Anterior cingulate cortex (tissue), 58 donors: ENCODE results near the gene CKAP5.
"Not testable (repeated sequence)": the region's sequence is repeated elsewhere in the genome, so short reads cannot be mapped to it uniquely, and the experiment has no call there.

Experiments
- DNase-seq, 58 donors: peaks; one replicate each; lab custom pipeline; 2025; lab: John Stamatoyannopoulos, UW

CKAP5 gene

DNA sequence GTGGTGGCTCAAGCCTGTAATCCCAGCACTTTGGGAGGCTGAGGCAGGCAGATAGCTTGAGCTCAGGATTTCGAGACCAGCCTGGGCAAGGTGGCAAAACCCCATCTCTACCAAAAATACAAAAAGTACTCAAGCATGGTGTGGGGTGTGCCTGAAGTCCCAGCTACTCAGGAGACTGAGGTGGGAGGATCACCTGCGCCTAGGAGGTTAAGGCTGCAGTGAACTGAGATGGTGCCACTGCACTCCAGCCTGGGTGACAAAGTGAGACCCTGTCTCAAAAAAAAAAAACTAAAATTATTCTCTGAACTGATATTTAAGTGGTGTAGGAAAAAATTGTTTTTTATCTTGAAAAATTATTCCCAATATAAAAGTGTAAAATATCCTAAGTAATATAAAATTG lies 46.4 kb downstream of the CKAP5 start:
- not testable (repeated sequence) for DNase-seq

DNA sequence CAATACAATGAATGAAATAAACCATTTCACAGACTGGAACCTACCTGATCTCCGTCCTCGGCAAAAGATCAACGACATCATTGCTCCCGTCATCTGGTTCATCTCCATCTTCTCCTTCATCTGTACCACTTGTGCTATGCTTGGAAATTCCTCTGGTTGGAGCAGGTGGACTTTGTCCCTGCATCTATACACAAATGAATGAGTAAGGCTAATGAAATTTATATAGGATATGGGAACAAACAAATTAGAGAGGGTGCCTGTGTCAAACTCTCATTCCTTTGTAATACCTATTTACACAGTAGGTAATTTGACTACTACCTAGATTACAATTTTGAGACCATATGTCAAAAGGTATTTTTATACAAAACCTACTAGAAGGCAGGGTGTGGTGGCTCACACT lies 67.7 kb downstream of the CKAP5 start:
- no peak for DNase-seq

DNA sequence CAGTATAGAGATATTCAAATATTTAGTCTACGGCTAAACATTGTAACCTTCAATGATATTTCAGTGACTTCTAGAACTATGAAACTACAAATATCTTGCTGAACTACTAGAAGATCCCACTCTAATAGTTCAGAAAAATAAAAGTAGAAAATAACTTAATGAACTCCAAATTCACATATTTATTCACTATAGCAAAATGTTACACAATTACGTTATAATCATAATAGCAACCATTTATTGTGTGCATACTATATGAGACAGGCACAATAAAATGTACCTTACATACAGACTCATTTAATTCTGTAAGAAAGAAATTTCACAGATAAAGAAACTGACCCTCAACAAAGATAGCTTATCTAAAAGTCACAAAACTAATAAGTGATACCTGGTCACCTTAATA lies 69.2 kb downstream of the CKAP5 start:
- DNase-seq: no peak

DNA sequence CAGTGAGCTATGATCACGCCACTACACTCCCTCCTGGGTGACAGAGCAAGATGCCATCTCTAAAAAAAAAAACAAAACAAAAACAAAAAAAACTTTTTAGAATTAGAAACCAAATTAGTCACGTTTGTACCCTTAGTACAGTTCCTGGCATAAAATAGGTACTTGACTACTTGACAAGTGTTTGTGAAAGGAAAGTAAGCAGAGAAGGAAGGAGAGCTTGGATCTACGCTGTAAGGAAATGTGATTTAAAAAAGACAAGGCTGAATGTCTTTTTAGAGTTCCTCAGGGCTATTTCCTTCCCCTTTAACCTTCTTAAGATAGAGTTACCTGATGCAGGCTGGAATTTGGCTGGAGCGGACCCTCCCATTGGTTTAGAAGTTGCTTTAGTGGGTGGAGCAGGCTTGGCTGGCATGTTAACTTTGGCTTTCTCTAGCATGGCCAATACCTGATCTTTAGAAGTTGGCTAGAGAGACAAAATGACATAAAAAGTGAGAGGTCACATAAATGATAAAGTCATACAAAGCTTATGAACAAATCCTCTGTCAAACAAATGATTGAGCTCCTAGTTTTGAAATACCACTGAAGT lies 76.4 kb downstream of the CKAP5 start:
- DNase-seq: no peak

DNA sequence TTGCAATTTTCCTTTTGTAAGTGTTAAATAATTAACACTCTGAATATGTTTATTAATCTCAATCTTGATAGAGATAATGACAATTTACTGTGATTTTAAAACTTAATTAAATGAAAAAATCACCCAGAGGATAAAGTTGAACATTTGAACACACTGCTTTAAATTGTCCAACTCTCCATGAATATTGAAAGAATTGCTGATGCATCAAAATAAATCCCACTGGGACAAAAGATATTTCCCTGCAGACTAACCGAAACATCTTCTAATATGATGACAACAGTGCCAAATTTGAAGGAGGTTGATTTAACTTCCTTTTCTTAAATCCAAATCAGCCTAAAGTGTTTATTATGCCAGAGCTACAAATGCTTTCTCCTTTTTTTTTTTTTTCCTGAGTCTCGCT lies 79.4 kb downstream of the CKAP5 start:
- DNase-seq: no peak

DNA sequence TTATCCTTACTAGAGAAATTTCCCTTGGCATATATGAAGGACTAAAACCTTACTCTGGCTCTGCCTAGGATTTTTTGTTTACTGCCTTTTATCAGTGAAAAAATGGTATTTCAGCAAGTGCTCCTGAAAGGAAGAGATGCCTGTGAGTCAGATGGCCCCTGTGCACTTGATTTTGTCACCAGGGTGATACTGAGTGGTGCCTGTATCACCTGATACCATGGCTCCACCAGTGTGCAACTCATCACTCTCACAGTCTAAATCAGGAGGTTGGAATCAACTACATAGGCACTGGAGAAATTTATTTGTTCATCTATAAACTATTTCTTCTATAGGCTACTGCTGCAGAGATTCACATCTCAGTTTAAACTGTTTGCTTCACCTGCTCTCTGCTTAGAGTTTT lies 83.8 kb downstream of the CKAP5 start:
- no peak for DNase-seq

DNA sequence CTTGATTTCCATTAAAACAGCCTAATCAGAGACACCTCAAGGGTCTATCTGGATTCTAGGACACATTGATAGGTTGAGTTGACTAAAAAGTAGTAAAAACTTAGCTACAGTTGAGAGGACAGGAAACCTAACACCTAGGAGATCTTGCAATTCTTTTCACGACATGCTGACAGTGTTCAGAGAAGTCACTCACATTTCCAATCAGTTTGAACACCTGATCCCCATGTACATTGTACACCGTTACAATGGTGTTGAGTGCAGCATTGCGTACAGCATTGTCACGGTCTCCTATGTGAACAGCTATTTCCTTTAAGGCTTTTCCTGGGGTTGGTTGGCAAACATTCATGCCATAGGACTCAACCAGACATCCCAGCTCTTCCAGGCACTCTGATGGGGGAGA lies 84.3 kb downstream of the CKAP5 start:
- no peak for DNase-seq

DNA sequence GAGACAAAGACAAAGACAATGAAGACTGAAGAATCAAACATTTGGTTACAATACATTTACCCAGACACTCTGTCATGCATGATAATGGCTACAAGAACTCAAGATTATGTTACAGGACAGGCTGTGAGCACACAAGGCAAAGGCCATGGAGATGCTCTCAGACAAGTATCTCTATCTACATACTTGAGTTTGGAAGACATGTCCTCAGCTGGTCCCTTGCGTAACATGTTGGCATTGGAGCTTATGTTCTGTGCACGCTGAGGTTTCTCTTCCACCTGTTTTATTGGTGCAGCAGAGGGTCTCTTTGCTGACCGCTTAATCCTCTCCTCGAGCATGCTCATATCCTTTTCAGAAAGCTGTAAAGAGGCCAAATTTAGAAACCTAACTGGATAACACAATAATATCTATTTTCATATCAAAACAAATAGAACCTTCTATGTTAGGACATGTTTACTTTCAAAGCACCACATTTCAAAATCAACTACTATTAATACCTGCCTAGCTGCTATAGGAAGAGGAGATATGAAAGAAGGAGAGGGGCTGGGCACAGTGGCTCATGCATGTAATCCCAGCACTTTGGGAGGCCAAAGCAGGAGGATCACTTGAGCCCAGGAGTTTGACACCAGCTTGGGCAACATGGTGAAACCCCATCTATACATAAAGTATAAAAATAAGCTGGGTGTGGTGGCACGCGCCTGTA lies 85.5 kb downstream of the CKAP5 start:
- DNase-seq: no peak

DNA sequence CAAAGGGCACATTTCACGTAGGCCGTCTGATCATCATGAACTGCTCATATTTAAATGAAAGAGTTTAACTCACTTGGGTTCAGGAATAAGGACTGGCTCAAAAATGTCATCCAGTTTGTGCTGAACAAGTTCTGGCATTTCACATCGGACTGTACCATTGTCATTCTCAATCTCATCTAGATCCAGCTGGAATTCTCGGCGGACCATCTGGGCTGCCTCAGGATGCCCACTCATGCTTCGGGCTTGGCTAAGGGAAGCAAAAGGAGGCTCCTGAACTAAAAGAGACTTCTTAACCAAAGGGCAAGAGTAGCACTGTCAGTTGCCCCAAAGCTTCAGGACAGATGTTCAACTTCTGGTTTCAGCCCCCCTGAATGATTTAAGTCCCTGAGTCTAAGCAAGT lies 86.9 kb downstream of the CKAP5 start:
- DNase-seq: peak in 21 of 58 donors; percentile 2 to 50 (median 13)

DNA sequence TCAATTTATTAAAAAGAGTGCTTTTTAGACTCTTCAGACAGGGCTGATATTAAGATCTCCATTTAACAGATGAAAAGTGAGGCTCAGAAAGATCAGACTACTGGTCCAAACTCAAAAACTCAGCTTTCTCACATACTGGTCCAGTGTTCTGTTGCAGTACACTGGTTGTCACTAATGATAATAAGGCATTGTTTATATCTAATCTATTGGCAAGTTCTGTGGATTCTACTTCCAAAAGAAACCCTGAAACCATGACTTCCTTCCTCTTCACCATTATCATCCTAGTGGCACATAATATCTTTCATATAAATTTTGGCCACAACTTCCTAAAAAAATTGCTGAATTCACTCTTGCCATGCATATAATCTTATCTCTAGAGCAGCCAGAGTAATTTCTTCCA lies 90.1 kb downstream of the CKAP5 start:
- no peak for DNase-seq

DNA sequence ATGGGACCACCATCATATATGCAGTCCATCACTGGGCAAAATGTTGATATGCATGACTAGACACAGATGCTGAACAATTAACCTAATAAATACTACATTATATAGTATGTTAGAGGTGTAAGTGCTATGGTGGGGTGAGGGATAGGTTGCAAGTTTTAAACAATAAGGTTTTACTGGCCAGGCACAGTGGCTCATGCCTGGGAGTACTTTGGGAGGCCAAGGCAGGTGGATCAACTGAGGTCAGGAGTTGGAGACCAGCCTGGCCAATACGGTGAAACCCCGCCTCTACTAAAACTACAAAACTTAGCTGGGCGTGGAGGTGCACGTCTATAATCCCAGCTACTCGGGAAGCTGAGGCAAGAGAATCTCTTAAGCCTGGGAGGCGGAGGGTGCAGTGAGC lies 98.9 kb downstream of the CKAP5 start:
- no peak for DNase-seq

DNA sequence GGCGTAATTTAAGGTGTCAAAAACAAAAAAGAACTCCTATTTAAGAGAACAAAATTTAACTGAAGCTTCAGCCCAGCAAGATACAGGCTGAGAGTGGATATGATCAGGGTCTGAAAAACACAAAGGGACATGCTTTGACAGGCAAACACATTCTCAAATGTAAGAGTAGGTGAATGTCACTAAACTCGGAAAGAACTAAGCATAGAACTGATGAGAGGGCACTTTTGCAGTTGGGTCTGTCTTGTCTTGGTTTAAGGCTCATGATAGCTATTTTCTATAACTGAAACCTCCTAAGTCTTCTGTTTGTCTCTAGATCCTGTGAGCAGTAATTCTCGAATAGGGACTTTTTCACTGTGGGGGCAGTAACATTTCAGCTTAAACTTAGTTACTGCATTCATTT lies 100.1 kb downstream of the CKAP5 start:
- DNase-seq: no peak

DNA sequence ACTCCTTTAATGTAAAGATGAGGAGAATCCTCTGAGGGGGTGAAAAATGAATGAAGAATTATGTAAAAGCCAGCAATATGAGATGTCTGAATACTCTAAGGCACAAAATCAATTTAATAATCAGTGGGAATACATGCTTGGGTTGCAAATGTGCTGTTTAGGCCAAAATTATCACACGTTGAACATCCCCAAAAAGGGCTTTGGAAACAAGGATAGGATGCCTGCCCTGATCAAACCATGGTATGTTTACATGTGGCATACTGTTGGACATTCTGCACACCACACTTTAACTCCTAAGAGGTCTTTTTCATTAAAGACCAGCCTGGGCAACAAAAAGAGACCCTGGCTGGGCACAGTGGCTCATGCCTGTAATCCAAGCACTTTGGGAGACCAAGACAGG lies 100.8 kb downstream of the CKAP5 start:
- no peak for DNase-seq

DNA sequence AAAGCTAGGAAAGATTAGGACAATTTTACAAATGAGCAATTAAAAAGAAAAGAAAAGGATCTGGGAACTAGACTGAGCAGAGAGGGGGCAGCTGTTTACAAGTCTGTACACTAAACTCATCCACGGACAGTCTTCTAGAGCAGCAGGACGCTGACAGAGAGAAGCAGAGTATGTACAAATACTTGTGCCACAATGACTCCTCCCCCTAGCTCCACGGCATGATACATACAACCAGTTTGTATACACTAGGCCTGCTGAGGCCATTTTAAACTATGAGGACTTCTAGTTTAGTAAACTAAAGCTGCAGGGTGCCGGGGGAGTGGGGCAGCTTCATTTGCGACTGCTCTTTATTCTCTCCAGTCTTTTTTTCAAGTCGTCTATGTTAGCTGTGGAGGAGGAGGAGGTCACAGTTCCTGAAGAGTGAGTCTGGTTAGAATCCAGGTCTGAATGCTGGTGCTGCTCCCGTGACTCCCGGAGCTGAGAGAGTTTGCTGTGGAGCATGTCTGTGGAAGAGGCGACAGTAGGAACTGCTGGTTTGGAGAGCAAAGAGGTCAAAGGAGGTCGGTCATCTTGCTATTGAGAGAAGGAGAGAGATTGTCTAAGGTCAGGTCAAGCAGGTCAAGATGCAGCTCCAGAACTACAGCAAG lies 102.3 kb downstream of the CKAP5 start:
- no peak for DNase-seq

DNA sequence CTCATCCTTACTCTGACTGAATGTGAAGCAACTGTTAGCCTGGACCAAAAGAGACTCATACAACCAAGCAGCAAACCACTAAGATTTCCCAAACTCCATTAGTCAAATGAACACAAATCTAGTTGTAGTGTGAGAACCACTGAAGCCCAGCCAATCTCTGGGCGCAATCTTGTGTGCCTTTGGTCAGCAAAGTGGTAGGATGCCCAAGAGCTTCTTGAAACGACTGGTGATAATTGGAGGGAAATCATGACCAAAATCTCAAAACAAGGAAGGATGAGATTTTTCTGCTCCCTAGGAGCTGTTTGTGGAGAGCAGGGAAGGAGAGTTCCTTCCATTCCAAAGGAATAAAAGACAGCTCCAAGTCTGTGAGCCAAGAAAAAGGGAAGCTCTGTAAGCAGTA lies 103.0 kb downstream of the CKAP5 start:
- DNase-seq: no peak

DNA sequence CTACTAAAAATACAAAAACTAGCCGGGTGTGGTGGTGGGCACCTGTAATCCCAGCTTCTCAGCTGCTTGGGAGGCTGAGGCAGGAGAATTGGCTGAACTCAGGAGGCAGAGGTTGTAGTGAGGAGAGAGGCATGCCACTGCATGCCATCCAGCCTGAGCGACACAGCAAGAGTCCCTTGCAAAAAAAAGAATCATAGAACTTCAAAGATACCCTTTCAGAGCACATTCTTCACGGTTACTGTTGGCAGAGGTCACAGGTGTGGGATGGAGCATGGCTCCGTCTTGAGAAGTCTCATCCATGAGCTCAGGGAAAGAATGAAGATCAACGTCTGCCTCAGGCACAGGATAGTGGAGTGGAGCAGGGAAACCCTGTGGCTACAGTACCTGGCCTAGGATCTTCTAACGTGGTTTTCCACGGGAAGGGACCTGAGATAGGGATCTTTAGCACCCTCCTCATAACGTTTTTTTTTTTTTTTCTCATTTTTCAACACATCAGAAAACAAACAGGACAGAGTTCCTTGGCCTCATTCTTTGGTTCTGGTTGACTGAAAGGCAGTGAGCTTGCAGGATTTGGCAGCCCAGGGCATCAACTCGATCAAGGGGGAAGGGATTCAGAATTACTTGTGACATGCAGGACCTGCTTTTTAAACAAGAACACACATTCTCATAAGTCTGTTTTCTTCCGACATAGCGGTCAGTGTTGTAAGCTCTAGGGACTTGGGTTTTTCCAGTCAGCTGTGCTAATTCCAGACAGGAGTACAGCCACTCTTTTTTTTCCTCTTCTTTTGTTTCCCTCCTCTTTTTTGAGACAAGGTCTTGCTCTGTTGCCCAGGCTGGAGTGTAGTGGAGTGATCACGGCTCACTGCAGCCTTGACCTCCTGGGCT lies 104.2 kb downstream of the CKAP5 start:
- DNase-seq: peak in 1 of 58 donors; percentile 3

DNA sequence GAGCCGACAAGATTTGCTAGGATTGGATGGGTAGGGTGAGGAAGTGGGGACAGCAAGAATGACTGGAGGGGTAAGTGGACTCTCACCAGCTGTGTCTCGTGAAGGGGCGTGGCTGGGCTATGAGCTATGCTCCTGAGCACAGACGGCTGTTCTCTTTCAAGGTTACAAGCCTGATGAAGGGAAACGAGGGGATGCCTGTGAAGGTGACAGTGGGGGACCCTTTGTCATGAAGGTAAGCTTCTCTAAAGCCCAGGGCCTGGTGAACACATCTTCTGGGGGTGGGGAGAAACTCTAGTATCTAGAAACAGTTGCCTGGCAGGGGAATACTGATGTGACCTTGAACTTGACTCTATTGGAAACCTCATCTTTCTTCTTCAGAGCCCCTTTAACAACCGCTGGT lies 107.2 kb downstream of the CKAP5 start:
- DNase-seq: no peak

DNA sequence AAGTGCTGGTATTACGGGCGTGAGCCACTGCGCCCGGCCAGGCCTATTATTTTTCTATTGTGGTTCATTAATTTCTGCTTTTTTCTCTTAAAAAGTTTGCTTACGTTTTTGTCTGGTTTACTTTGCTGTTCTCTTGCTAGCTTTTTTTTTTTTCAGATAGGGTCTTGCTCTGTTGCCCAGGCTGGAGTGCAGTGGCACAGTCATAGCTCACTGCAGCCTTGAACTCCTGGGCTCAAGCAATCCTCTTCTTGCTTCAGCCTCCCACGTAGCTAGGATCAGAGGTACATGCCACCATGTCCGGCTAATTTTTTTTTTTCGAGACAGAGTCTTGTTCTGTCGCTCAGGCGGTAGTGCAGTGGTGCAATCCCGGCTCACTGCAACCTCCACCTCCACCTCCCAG lies 108.4 kb downstream of the CKAP5 start:
- DNase-seq: no peak

DNA sequence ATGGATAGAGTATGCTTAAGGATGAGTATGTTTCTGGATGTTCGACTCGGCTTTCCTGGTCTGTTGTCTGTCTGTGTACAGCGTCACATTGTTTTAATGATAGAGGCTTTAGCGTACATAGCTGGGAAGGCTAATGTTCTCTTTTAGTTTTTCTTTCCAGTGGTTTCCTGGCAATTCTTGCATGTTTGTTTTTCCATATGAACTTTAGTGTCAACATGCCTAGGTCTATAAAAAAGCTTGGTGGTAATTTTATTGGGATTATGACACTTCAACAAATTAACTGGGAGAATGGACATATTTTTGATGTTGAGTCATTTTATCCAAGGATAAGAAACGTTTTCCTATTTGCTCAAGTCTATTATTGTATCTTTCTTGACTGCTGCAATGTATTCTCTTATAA lies 109.5 kb downstream of the CKAP5 start:
- no peak for DNase-seq

DNA sequence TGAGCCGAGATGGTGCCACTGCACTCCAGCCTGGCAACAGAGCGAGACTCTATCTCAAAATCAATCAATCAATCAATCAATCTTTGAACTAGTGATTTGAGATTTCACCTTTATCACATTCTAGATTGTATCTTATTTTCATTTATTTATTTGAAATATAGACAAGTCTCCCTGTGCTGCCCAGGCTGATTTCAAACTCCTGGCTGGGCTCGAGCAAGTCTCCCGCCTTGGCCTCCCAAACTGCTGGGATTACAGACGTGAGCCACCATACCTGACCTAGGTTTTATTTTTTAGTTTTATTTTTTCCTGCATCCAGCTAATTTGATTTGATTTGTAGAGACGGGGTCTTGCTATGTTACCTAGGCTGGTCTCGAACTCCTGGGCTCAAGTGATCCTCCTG lies 109.9 kb downstream of the CKAP5 start:
- no peak for DNase-seq

DNA sequence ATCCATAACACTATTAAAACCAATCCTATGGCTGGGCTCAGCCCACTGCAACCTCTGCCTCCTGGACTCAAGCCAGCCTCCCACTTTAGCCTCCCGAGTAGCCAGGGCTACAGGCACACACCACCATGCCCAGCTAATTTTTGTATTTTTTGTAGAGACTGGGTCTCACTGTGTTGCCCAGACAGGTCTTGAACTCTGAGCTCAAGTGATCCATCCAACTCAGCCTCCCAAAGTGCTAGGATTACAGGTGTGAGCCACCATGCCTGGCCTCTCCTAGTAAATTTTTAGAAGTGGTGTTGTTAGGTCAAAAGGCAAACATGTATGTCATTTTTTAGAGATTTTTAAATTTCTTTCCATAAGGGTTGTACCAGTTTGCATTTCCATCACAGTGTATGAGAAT lies 112.8 kb downstream of the CKAP5 start:
- no peak for DNase-seq
